HG03565 (cell line): Measurements from ENCODE around the gene CDC42EP3.
A peak's percentile ranks its signal among the peaks of the same experiment; 100 is the strongest.

Experiments
- ATAC-seq: cut with Tn5 transposase; IDR thresholded peaks from one replicate; pipeline ENCODE4 v1.9.1; 2021; ENCODE audit warnings: mild to moderate bottlenecking, moderate library complexity; ENCODE audit not compliant: unreplicated experiment

Gene CDC42EP3

GRCh38 chr2:37671009-37671815 is at the start of gene CDC42EP3:
TSS of gene CDC42EP3 (minus strand) at chr2:37671642. CDS start at chr2:37646587, 25,055 bp downstream.
- peak; percentile 27 for ATAC-seq

GRCh38 chr2:37721201-37721560 is 49.7 kb upstream of the CDC42EP3 start:
- ATAC-seq: no peak

- no peak for ATAC-seq
Measured at GRCh38 chr2:37720533-37721200, 49.2 kb upstream of the CDC42EP3 start.

GRCh38 chr2:37718515-37719161 is 47.2 kb upstream of the CDC42EP3 start:
- no peak for ATAC-seq

- ATAC-seq: no peak
Measured at GRCh38 chr2:37713258-37713700, 41.8 kb upstream of the CDC42EP3 start.

- no peak for ATAC-seq
Measured at GRCh38 chr2:37711831-37712230, 40.4 kb upstream of the CDC42EP3 start.

- no peak for ATAC-seq
Measured at GRCh38 chr2:37711308-37711731, 39.9 kb upstream of the CDC42EP3 start.

- no peak for ATAC-seq
Measured at GRCh38 chr2:37709111-37709510, 37.7 kb upstream of the CDC42EP3 start.

- no peak for ATAC-seq
Measured at GRCh38 chr2:37708146-37708545, 36.7 kb upstream of the CDC42EP3 start.

GRCh38 chr2:37707393-37707792 is 36.0 kb upstream of the CDC42EP3 start:
- no peak for ATAC-seq

GRCh38 chr2:37706334-37707183 is 35.1 kb upstream of the CDC42EP3 start:
- ATAC-seq: no peak

- ATAC-seq: no peak
Measured at GRCh38 chr2:37705191-37705590, 33.7 kb upstream of the CDC42EP3 start.

- no peak for ATAC-seq
Measured at GRCh38 chr2:37698931-37699481, 27.6 kb upstream of the CDC42EP3 start.

GRCh38 chr2:37695336-37695735 is 23.9 kb upstream of the CDC42EP3 start:
- no peak for ATAC-seq

- ATAC-seq: no peak
Measured at GRCh38 chr2:37692711-37693110, 21.3 kb upstream of the CDC42EP3 start.

GRCh38 chr2:37689751-37690150 is 18.3 kb upstream of the CDC42EP3 start:
- no peak for ATAC-seq

GRCh38 chr2:37688771-37689468 is 17.5 kb upstream of the CDC42EP3 start:
- ATAC-seq: no peak

GRCh38 chr2:37686792-37687526 is 15.5 kb upstream of the CDC42EP3 start:
- no peak for ATAC-seq

- ATAC-seq: no peak
Measured at GRCh38 chr2:37684809-37685208, 13.4 kb upstream of the CDC42EP3 start.
